IPS-15b (cell line): Measurements from ENCODE around the gene ADAMTS12.

ENCODE experiments used
- H3K27me3 ChIP-seq: one replicate; pipeline ENCODE4 v1.6.1; 2013; ENCODE audit warnings: low read length; ENCODE audit not compliant: control insufficient read depth, insufficient read depth
- H3K36me3 ChIP-seq: one replicate; pipeline ENCODE4 v1.6.1; 2013; ENCODE audit warnings: low read length; ENCODE audit not compliant: control insufficient read depth, insufficient read depth
- H3K4me1 ChIP-seq: one replicate; pipeline ENCODE4 v1.6.1; 2013; ENCODE audit warnings: mild to moderate bottlenecking, low read length; ENCODE audit not compliant: control insufficient read depth, insufficient read depth
- H3K4me3 ChIP-seq: one replicate; pipeline ENCODE4 v1.5.1; 2013; ENCODE audit warnings: low read depth, low read length
- H3K9ac ChIP-seq: one replicate; pipeline ENCODE4 v1.6.1; 2013; ENCODE audit warnings: low read depth, mild to moderate bottlenecking, low read length
- H3K9me3 ChIP-seq: one replicate; pipeline ENCODE4 v1.6.1; 2013; ENCODE audit warnings: mild to moderate bottlenecking, low read length; ENCODE audit not compliant: control insufficient read depth, insufficient read depth

The ADAMTS12 gene

GRCh38 chr5:33726422-33727165 is 165.2 kb downstream of the ADAMTS12 start:
- no peaks in the 10 kb centered on the region for H3K27me3 ChIP-seq
- no peaks in the 10 kb centered on the region for H3K4me1 ChIP-seq
- H3K4me3 ChIP-seq: no peak overlapping the region
- no peak overlapping the region for H3K9ac ChIP-seq
- H3K36me3 ChIP-seq: no peaks in the 10 kb centered on the region
- no peaks in the 10 kb centered on the region for H3K9me3 ChIP-seq

GRCh38 chr5:33725806-33726205 is 166.0 kb downstream of the ADAMTS12 start:
- Histone ChIP-seq H3K9me3 (no peaks in the 10 kb centered on the region), H3K4me1 (no peaks in the 10 kb centered on the region), H3K9ac (no peak overlapping the region), H3K4me3 (no peak overlapping the region), H3K36me3 (no peaks in the 10 kb centered on the region), H3K27me3 (no peaks in the 10 kb centered on the region)

- Histone ChIP-seq H3K36me3 (no peaks in the 10 kb centered on the region), H3K4me1 (no peaks in the 10 kb centered on the region), H3K9ac (no peak overlapping the region), H3K4me3 (no peak overlapping the region), H3K27me3 (no peaks in the 10 kb centered on the region), H3K9me3 (no peaks in the 10 kb centered on the region)
Observed at GRCh38 chr5:33721491-33722200, 170.1 kb downstream of the ADAMTS12 start.

GRCh38 chr5:33720176-33720575 is 171.6 kb downstream of the ADAMTS12 start:
- Histone ChIP-seq H3K9ac (no peak overlapping the region), H3K27me3 (no peaks in the 10 kb centered on the region), H3K9me3 (no peaks in the 10 kb centered on the region), H3K4me1 (no peaks in the 10 kb centered on the region), H3K4me3 (no peak overlapping the region), H3K36me3 (no peaks in the 10 kb centered on the region)

- Histone ChIP-seq H3K27me3 (no peaks in the 10 kb centered on the region), H3K9me3 (no peaks in the 10 kb centered on the region), H3K36me3 (no peaks in the 10 kb centered on the region), H3K9ac (no peak overlapping the region), H3K4me1 (no peaks in the 10 kb centered on the region), H3K4me3 (no peak overlapping the region)
Observed at GRCh38 chr5:33719769-33720168, 172.0 kb downstream of the ADAMTS12 start.

GRCh38 chr5:33715661-33716060 is 176.1 kb downstream of the ADAMTS12 start:
- Histone ChIP-seq H3K4me3 (no peak overlapping the region), H3K36me3 (no peaks in the 10 kb centered on the region), H3K9me3 (no peaks in the 10 kb centered on the region), H3K4me1 (no peaks in the 10 kb centered on the region), H3K27me3 (no peaks in the 10 kb centered on the region), H3K9ac (no peak overlapping the region)

- Histone ChIP-seq H3K4me1 (no peaks in the 10 kb centered on the region), H3K9me3 (no peaks in the 10 kb centered on the region), H3K27me3 (no peaks in the 10 kb centered on the region), H3K4me3 (no peak overlapping the region), H3K9ac (no peak overlapping the region), H3K36me3 (no peaks in the 10 kb centered on the region)
Observed at GRCh38 chr5:33713136-33713765, 178.5 kb downstream of the ADAMTS12 start.

- no peaks in the 10 kb centered on the region for H3K27me3 ChIP-seq
- H3K9ac ChIP-seq: no peak overlapping the region
- no peaks in the 10 kb centered on the region for H3K9me3 ChIP-seq
- no peak overlapping the region for H3K4me3 ChIP-seq
- H3K36me3 ChIP-seq: no peaks in the 10 kb centered on the region
- H3K4me1 ChIP-seq: no peaks in the 10 kb centered on the region
Observed at GRCh38 chr5:33712664-33713063, 179.1 kb downstream of the ADAMTS12 start.

- Histone ChIP-seq H3K9ac (no peak overlapping the region), H3K9me3 (no peaks in the 10 kb centered on the region), H3K36me3 (no peaks in the 10 kb centered on the region), H3K27me3 (no peaks in the 10 kb centered on the region), H3K4me3 (no peak overlapping the region), H3K4me1 (no peaks in the 10 kb centered on the region)
Observed at GRCh38 chr5:33711094-33711679, 180.6 kb downstream of the ADAMTS12 start.

GRCh38 chr5:33702867-33703266 is 188.9 kb downstream of the ADAMTS12 start:
- Histone ChIP-seq H3K27me3 (no peaks in the 10 kb centered on the region), H3K4me1 (peaks cover 3% of the 10 kb centered on the region), H3K36me3 (no peaks in the 10 kb centered on the region), H3K9me3 (no peaks in the 10 kb centered on the region), H3K9ac (no peak overlapping the region), H3K4me3 (no peak overlapping the region)

- Histone ChIP-seq H3K27me3 (no peaks in the 10 kb centered on the region), H3K4me1 (peaks cover 4% of the 10 kb centered on the region), H3K9me3 (no peaks in the 10 kb centered on the region), H3K9ac (no peak overlapping the region), H3K36me3 (no peaks in the 10 kb centered on the region), H3K4me3 (no peak overlapping the region)
Observed at GRCh38 chr5:33701951-33702350, 189.8 kb downstream of the ADAMTS12 start.
